PFSK-1 (cell line): ENCODE results near the gene DSTYK.

ENCODE experiments used
- FOXP2 ChIP-seq: optimal IDR thresholded peaks from 2 replicates; pipeline ENCODE3; 2011; ENCODE audit warnings: borderline replicate concordance, control low read depth, inconsistent platforms; ENCODE audit not compliant: insufficient read depth; ENCODE audit errors: extremely low read length, extremely low read depth
- POLR2AphosphoS5 ChIP-seq: IDR thresholded peaks from 2 replicates; pipeline ENCODE4 v1.6.1; 2012; ENCODE audit warnings: low read depth, mild to moderate bottlenecking, control low read depth, low read length, moderate library complexity
- REST ChIP-seq, 2 experiments: IDR thresholded peaks; 2 replicates each; pipeline versions ENCODE4 v1.6.1 to v1.8.0; 2011 to 2012; ENCODE audit warnings: low read depth in 2 of 2, low read length in 2 of 2, control low read depth in 1 of 2, inconsistent platforms in 1 of 2, mild to moderate bottlenecking in 1 of 2, moderate library complexity in 1 of 2; ENCODE audit not compliant: insufficient read depth in 1 of 2
- SIN3A ChIP-seq: IDR thresholded peaks from 2 replicates; pipeline ENCODE4 v1.6.1; 2012; ENCODE audit warnings: mild to moderate bottlenecking, low read length, moderate library complexity, borderline replicate concordance; ENCODE audit not compliant: insufficient read depth
- TAF1 ChIP-seq: IDR thresholded peaks from 2 replicates; pipeline ENCODE4 v1.6.1; 2012; ENCODE audit warnings: low read length, control low read depth, borderline replicate concordance; ENCODE audit not compliant: insufficient read depth

DSTYK gene

GRCh38 chr1:205241366-205242030 lies 30.0 kb upstream of the DSTYK start:
- no peak for TF ChIP-seq FOXP2
- no peak for TF ChIP-seq POLR2AphosphoS5

DNA sequence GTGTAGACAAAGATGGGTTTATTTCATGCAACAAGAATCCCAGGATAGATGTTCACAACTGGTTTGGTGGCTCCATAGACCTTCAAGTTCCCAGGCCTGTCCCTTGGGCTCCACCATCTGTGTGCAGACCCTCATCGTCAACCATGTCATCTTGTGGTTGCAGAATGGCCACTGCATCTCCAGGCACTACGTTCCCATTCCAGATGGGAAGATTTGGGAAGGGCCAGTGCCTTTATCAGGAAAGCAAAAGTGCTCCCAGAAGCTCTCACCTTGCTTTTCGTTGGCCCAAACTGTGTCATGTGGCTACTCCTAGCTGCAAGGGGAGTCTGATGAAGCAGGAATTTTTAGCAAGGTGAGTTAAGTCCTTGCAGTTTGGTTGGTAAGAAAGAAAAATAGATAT lies 29.1 kb upstream of the DSTYK start:
- no peak for TF ChIP-seq SIN3A
- TF ChIP-seq REST (IDR thresholded peaks at IDR 0.05; ENCODE audit: insufficient read depth in 1 of 2, low read depth in 2 of 2, low read length in 2 of 2) = no peak
- TF ChIP-seq POLR2AphosphoS5 = no peak
- no peak for TF ChIP-seq FOXP2

DNA sequence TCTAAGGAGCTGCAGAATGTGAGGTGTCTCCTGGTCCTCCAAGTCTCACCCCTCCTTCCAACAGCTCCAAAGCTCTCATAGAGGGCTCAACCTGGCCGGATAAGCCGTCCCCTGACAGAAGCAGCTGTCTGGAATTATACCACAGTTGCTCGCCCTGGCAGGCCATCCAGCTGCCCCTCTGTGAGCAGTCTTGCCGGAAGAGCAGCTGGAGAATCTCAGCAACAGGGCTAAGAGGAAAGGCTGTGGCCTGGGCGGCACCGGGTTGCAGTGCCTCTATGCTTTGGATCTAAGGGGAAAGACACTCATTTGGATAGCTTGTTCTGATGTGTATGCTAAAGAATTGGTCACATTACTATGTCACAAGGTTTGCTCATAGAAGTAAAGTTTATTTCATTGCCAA lies 28.6 kb upstream of the DSTYK start:
- TF ChIP-seq SIN3A (no peak), REST (IDR thresholded peaks at IDR 0.05; ENCODE audit: insufficient read depth in 1 of 2, low read depth in 2 of 2, low read length in 2 of 2) (no peak), FOXP2 (no peak), POLR2AphosphoS5 (no peak), TAF1 (no peak)

DNA sequence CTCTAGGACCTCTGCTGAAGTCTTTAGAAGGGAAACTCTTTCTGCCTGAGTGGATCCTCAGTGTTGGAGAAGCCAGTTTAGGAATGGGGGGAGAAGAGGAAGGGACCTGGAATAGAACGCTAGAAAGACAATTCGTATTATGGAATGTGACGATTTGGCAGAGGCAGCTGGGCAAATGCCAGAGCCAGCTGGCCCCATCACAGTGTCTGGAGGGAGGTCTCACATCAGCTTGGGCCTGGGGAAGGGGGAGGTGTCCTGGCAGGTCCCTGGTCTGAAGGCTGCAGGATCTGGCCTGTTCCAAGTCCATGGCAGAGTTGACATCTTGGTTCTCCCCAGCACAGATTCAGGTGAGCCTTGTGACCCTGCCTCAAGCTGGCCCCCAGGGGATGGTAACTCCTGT lies 27.6 kb upstream of the DSTYK start:
- no peak for TF ChIP-seq REST (IDR thresholded peaks at IDR 0.05; ENCODE audit: insufficient read depth in 1 of 2, low read depth in 2 of 2, low read length in 2 of 2)
- TF ChIP-seq SIN3A = no peak
- TF ChIP-seq TAF1 = no peak
- TF ChIP-seq POLR2AphosphoS5 = no peak
- TF ChIP-seq FOXP2 = no peak

GRCh38 chr1:205237526-205238484 lies 26.3 kb upstream of the DSTYK start:
- no peak for TF ChIP-seq FOXP2
- TF ChIP-seq REST (IDR thresholded peaks at IDR 0.05; ENCODE audit: insufficient read depth in 1 of 2, low read depth in 2 of 2, low read length in 2 of 2) = no peak
- TF ChIP-seq TAF1 = no peak
- TF ChIP-seq POLR2AphosphoS5 = no peak
